Glutamatergic neuron (in vitro differentiated cells): ENCODE data around the gene RGS6. TPM values are rescaled to one million over a fixed set of nuclear protein-coding genes. Genes with fewer than 3 reads are reported as not detected.

Experiments used
- DNase-seq: peaks from one replicate; pipeline ENCODE4 v3.0.0; 2022
- H3K27ac Mint-ChIP-seq: one replicate; pipeline ENCODE4 v1.8.0; 2020; ENCODE audit warnings: mild to moderate bottlenecking, mixed read lengths, inconsistent platforms; ENCODE audit not compliant: unreplicated experiment
- H3K27me3 Mint-ChIP-seq: one replicate; pipeline ENCODE4 v1.8.0; 2020; ENCODE audit warnings: mild to moderate bottlenecking, moderate library complexity, mixed read lengths, inconsistent platforms; ENCODE audit not compliant: unreplicated experiment
- H3K36me3 Mint-ChIP-seq: one replicate; pipeline ENCODE4 v1.8.0; 2020; ENCODE audit warnings: mild to moderate bottlenecking, mixed read lengths, inconsistent platforms; ENCODE audit not compliant: unreplicated experiment
- H3K4me1 Mint-ChIP-seq: one replicate; pipeline ENCODE4 v1.8.0; 2020; ENCODE audit warnings: mild to moderate bottlenecking, low read depth, mixed read lengths, inconsistent platforms; ENCODE audit not compliant: unreplicated experiment
- H3K4me3 Mint-ChIP-seq: one replicate; pipeline ENCODE4 v1.8.0; 2020; ENCODE audit warnings: mild to moderate bottlenecking, mixed read lengths, inconsistent platforms; ENCODE audit not compliant: unreplicated experiment
- H3K9me3 Mint-ChIP-seq: one replicate; pipeline ENCODE4 v1.8.0; 2020; ENCODE audit warnings: mild to moderate bottlenecking, moderate library complexity, mixed read lengths, inconsistent platforms; ENCODE audit not compliant: unreplicated experiment
- CTCF ChIP-seq: fragments of 200-600 bp; sonication (generic); IDR thresholded peaks from one replicate; pipeline ENCODE4 v1.5.0; 2021; ENCODE audit not compliant: partially characterized antibody, unreplicated experiment
- total RNA-seq: library from RNA; stranded (reverse); fragmentation: NEBNext Ultra II Directional; extraction: Animal tissue kit (Norgen Biotek cat#: 25700); gene quantifications from one replicate; pipeline ENCODE4 v1.2.1, GENCODE V29; 2021; ENCODE audit not compliant: unreplicated experiment

RGS6 gene
- total RNA-seq, 1 donor from 2014 or later, result 1.2 TPM

- Mint-ChIP-seq H3K4me1 (no peaks in the 10 kb centered on the region), H3K27ac (no peak overlapping the region), H3K27me3 (peaks cover 2% of the 10 kb centered on the region), H3K36me3 (no peaks in the 10 kb centered on the region), H3K9me3 (peaks cover 3% of the 10 kb centered on the region), H3K4me3 (no peak overlapping the region)
- DNase-seq, result no peak
- no peak for TF ChIP-seq CTCF
These were observed 399.8 kb downstream of the RGS6 start for GRCh38 chr14:72332046-72332445.

GRCh38 chr14:72332871-72333270 lies 400.6 kb downstream of the RGS6 start:
- Mint-ChIP-seq H3K4me3 (no peak overlapping the region), H3K36me3 (no peaks in the 10 kb centered on the region), H3K4me1 (no peaks in the 10 kb centered on the region), H3K27ac (no peak overlapping the region), H3K9me3 (peaks cover 3% of the 10 kb centered on the region), H3K27me3 (peaks cover 2% of the 10 kb centered on the region)
- TF ChIP-seq CTCF, result no peak
- no peak for DNase-seq

GRCh38 chr14:72333357-72333756 lies 401.1 kb downstream of the RGS6 start:
- Mint-ChIP-seq H3K4me3 (no peak overlapping the region), H3K4me1 (no peaks in the 10 kb centered on the region), H3K9me3 (peaks cover 3% of the 10 kb centered on the region), H3K27ac (no peak overlapping the region), H3K27me3 (peaks cover 2% of the 10 kb centered on the region), H3K36me3 (no peaks in the 10 kb centered on the region)
- DNase-seq, result no peak
- TF ChIP-seq CTCF, result no peak

GRCh38 chr14:72336311-72336980 lies 404.2 kb downstream of the RGS6 start:
- Mint-ChIP-seq H3K4me1 (no peaks in the 10 kb centered on the region), H3K9me3 (peaks cover 2% of the 10 kb centered on the region), H3K4me3 (no peak overlapping the region), H3K27ac (no peak overlapping the region), H3K27me3 (peaks cover 2% of the 10 kb centered on the region), H3K36me3 (no peaks in the 10 kb centered on the region)
- no peak for TF ChIP-seq CTCF
- no peak for DNase-seq

GRCh38 chr14:72341237-72341636 lies 409.0 kb downstream of the RGS6 start:
- no peak for DNase-seq
- H3K27me3 Mint-ChIP-seq, result no peaks in the 10 kb centered on the region

More at GRCh38 chr14:72341237-72341636, 409.0 kb downstream of the RGS6 start:
- no peaks in the 10 kb centered on the region for H3K4me1 Mint-ChIP-seq
- no peak for TF ChIP-seq CTCF
- H3K9me3 Mint-ChIP-seq, result peaks cover 2% of the 10 kb centered on the region
- no peak overlapping the region for H3K4me3 Mint-ChIP-seq
- no peak overlapping the region for H3K27ac Mint-ChIP-seq
- no peaks in the 10 kb centered on the region for H3K36me3 Mint-ChIP-seq
